ENCODE data around the gene IL16. TPM values are rescaled to one million over a fixed set of nuclear protein-coding genes. Genes with fewer than 3 reads are reported as not detected.

Gene IL16
- total and polyA plus RNA-seq, 2 experiments from 2014 or later = not detected

GRCh38 chr15:81299630-81300273, 103.1 kb downstream of the IL16 start:
- Histone ChIP-seq H3K27me3 (no peaks in the 10 kb centered on the region), H3K4me1 (ENCODE audit: low read depth) (no peaks in the 10 kb centered on the region), H3K27ac (no peak overlapping the region), H3K36me3 (no peaks in the 10 kb centered on the region), H3K9me3 (ENCODE audit: low read depth) (no peaks in the 10 kb centered on the region), H3K4me3 (no peak overlapping the region)
- no peak for TF ChIP-seq CTCF (IDR thresholded peaks at IDR 0.05; ENCODE audit: low read depth, low read length)
- no peak for DNase-seq (ENCODE audit: low read depth in 1 of 2, low spot score in 1 of 2)

GRCh38 chr15:81301385-81301784, 104.7 kb downstream of the IL16 start:
- Histone ChIP-seq H3K27me3 (no peaks in the 10 kb centered on the region), H3K4me1 (ENCODE audit: low read depth) (no peaks in the 10 kb centered on the region), H3K9me3 (ENCODE audit: low read depth) (no peaks in the 10 kb centered on the region), H3K27ac (no peak overlapping the region), H3K36me3 (no peaks in the 10 kb centered on the region), H3K4me3 (no peak overlapping the region)
- no peak for TF ChIP-seq CTCF (IDR thresholded peaks at IDR 0.05; ENCODE audit: low read depth, low read length)
- no peak for DNase-seq (ENCODE audit: low read depth in 1 of 2, low spot score in 1 of 2)

DNA sequence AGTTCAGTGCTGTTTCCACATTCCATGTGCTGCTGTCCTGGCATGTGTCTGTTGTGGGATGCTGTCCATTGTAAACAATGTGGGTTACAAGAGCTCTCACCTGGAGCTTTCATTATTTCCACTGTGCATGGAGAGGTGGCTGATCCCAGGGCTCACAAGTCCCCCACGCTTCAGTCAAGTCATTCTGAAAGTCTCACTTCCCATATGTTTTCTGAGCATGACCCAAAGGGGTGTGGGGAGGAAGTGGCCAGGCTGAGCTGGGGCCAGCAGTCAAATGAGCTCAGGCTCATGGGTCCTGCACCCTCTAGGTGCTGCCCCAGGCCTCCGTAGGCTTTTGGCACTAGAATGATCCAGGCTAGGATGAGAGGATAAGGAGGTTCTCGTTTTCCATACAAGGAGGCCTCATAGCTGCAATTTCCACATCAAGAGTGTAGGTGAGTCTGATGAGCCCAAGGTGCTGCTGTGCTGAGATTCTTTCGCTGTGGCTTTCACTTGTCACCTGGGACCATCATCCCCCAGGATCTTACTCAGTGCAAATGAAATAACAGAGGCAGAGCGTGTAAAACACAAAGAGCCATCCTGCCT, 105.2 kb downstream of the IL16 start:
- Histone ChIP-seq H3K36me3 (no peaks in the 10 kb centered on the region), H3K4me3 (no peak overlapping the region), H3K27me3 (no peaks in the 10 kb centered on the region), H3K4me1 (ENCODE audit: low read depth) (no peaks in the 10 kb centered on the region), H3K9me3 (ENCODE audit: low read depth) (no peaks in the 10 kb centered on the region), H3K27ac (no peak overlapping the region)
- TF ChIP-seq CTCF (IDR thresholded peaks at IDR 0.05; ENCODE audit: low read depth, low read length) = no peak
- no peak for DNase-seq (ENCODE audit: low read depth in 1 of 2, low spot score in 1 of 2)

GRCh38 chr15:81302701-81303109, 106.0 kb downstream of the IL16 start:
- no peaks in the 10 kb centered on the region for H3K27me3 ChIP-seq

More at GRCh38 chr15:81302701-81303109, 106.0 kb downstream of the IL16 start:
- no peaks in the 10 kb centered on the region for H3K36me3 ChIP-seq
- H3K9me3 ChIP-seq (ENCODE audit: low read depth) = no peaks in the 10 kb centered on the region
- DNase-seq (ENCODE audit: low read depth in 1 of 2, low spot score in 1 of 2) = no peak
- no peak overlapping the region for H3K27ac ChIP-seq
- H3K4me3 ChIP-seq = no peak overlapping the region
- no peak for TF ChIP-seq CTCF (IDR thresholded peaks at IDR 0.05; ENCODE audit: low read depth, low read length)
- H3K4me1 ChIP-seq (ENCODE audit: low read depth) = no peaks in the 10 kb centered on the region

All from cardiac muscle cell (in vitro differentiated cells and primary cell).